ENCODE results near the gene LRRIQ1.

DNA sequence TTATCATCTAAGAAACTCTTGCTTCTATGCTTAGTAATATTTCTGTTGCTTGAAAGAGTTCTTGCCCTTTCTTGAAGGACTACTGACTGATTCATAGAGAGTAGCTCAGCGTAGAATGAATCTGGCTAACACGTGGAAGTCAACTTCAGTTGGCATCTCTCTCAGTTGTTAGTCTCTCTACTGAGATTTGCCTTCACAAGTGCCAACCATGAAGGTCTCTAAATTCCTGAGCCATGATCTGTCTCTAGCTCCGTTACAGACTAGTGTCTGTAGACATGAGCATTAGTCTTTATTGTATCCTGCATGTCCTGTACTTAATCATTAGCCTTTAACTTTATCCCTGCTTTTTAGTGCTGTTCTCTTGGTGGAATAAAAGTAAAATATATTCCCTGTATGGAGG is 224.7 kb downstream of the LRRIQ1 start:
- TF ChIP-seq, protein P1, sequence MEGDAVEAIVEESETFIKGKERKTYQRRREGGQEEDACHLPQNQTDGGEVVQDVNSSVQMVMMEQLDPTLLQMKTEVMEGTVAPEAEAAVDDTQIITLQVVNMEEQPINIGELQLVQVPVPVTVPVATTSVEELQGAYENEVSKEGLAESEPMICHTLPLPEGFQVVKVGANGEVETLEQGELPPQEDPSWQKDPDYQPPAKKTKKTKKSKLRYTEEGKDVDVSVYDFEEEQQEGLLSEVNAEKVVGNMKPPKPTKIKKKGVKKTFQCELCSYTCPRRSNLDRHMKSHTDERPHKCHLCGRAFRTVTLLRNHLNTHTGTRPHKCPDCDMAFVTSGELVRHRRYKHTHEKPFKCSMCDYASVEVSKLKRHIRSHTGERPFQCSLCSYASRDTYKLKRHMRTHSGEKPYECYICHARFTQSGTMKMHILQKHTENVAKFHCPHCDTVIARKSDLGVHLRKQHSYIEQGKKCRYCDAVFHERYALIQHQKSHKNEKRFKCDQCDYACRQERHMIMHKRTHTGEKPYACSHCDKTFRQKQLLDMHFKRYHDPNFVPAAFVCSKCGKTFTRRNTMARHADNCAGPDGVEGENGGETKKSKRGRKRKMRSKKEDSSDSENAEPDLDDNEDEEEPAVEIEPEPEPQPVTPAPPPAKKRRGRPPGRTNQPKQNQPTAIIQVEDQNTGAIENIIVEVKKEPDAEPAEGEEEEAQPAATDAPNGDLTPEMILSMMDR (IDR thresholded peaks at IDR 0.05 in 8 of 11, conservative IDR thresholded peaks at IDR 0.05 in 3 of 11), result no peak
- TF ChIP-seq POLR2A (IDR thresholded peaks at IDR 0.05), result no peak
- TF ChIP-seq POLR2AphosphoS5 (IDR thresholded peaks at IDR 0.05), result no peak
